GM18907 (cell line): ENCODE measurements around the gene INTS3.
"Not testable (repeated sequence)": the region's sequence is repeated elsewhere in the genome, so short reads cannot be mapped to it uniquely, and the experiment has no call there.

Source experiments
- ATAC-seq: cut with Tn5 transposase; IDR thresholded peaks from one replicate; pipeline ENCODE4 v1.9.1; 2021; ENCODE audit warnings: mild to moderate bottlenecking, moderate library complexity; ENCODE audit not compliant: unreplicated experiment

The INTS3 gene

GRCh38 chr1:153698923-153699714, 28.7 kb upstream of the INTS3 start:
- ATAC-seq = no peak

- no peak for ATAC-seq
Observed at GRCh38 chr1:153699768-153700167, 28.1 kb upstream of the INTS3 start.

DNA sequence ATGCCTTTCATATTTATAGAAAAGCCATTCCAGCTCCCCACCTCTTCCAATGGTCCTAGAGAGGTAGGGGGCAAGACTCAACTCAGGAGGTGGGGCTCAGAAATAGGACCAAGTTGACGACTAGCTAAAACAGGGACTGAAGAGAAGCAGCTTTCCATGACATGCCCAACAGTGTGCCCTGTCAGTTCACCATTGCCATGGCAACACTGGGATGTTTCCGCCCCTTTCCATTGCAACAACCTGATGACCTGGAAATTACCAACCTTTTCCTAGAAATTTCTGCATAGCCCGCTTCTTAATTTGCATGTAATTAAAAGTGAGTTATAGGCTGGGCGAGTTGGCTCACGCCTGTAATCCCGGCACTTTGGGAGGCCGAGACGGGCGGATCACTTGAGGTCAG, 22.4 kb upstream of the INTS3 start:
- no peak for ATAC-seq

GRCh38 chr1:153711026-153711425, 16.8 kb upstream of the INTS3 start:
- no peak for ATAC-seq

- not testable (repeated sequence) for ATAC-seq
Observed at GRCh38 chr1:153716211-153716610, 11.6 kb upstream of the INTS3 start.

DNA sequence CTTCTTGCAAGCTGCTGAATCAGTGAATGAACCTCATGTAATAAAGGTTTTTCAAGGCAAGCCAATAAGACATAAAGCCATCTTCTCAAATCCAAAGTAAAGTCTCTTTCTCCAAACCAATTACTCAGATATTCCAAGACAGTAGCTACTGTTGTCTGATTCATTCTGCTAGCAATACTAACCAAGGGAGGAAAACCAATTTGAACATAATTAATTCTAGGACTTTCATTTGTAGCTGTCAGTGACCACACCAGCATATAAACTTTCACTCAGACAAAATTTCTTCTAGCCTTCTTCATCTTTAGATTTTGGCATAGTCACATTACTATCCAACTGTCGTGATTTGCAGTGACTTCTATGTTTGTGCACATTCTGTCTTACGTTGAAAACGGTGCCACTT, 10.5 kb upstream of the INTS3 start:
- ATAC-seq = no peak

- ATAC-seq = no peak
Observed at GRCh38 chr1:153723687-153724086, 4.2 kb upstream of the INTS3 start.

GRCh38 chr1:153724634-153725033, 3.2 kb upstream of the INTS3 start:
- ATAC-seq = not testable (repeated sequence)

GRCh38 chr1:153728305-153729066, 636 bp downstream of the INTS3 start:
- ATAC-seq = no peak

- ATAC-seq = no peak
Observed at GRCh38 chr1:153730468-153730988, 2.7 kb downstream of the INTS3 start.

DNA sequence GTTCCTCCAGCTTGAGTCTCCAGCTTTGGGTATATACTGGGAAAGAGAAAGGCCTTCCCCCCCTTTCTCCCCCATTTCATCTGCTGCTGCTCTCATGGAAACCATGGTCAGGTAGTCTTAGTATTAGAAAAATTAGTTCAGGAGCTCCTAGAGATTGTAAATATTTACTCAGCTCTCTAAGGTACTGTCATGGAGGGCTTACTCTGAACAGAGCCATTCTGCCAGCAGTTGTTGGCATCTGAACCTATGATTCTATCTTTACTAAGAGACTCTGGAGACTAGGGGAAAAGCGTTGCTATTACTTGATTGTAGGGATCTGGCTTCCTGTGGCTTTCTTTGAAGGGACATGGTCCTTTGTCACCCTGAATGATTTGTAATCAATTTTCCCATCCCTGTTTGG, 6.1 kb downstream of the INTS3 start:
- no peak for ATAC-seq

DNA sequence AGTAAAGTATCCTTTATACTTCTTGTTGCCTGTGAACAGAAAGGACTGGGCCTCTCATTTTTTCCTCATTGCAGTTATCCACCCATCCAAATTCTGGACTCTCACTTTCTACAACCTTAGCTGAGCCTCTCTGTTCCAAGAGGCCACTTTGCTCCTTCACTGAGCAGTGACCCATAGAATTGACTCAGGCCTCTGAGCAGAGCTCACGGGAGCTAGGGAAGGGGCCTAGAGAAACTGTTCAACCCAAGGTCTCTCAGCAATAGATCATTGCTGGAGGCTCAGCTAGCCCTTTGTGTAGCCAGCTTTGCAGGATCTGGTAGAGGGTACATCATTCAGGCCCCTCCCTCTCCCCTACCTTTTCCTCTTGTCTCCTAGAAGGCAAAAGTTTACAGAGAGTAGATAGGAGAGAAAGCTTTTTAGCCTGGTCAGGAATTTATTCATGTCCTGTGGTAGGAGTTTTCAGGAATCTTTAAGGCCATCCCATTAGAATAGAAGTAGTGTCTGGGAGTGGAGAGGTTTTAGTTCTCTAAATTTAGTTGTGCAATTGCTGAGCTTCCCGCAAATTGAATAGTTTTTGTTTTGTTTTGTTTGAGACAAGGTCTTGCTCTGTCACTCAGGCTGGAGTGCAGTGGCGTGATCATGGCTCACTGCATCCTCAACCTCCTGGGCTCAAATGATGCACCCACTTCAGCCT, 6.7 kb downstream of the INTS3 start:
- no peak for ATAC-seq

GRCh38 chr1:153735090-153735420, 7.2 kb downstream of the INTS3 start:
- no peak for ATAC-seq

- ATAC-seq = no peak
Observed at GRCh38 chr1:153741986-153742385, 14.1 kb downstream of the INTS3 start.

GRCh38 chr1:153742411-153743142, 14.7 kb downstream of the INTS3 start:
- peak; percentile 79 for ATAC-seq

GRCh38 chr1:153745417-153745816, 17.6 kb downstream of the INTS3 start:
- no peak for ATAC-seq

- no peak for ATAC-seq
Observed at GRCh38 chr1:153746174-153746573, 18.3 kb downstream of the INTS3 start.

- no peak for ATAC-seq
Observed at GRCh38 chr1:153748903-153749302, 21.1 kb downstream of the INTS3 start.

DNA sequence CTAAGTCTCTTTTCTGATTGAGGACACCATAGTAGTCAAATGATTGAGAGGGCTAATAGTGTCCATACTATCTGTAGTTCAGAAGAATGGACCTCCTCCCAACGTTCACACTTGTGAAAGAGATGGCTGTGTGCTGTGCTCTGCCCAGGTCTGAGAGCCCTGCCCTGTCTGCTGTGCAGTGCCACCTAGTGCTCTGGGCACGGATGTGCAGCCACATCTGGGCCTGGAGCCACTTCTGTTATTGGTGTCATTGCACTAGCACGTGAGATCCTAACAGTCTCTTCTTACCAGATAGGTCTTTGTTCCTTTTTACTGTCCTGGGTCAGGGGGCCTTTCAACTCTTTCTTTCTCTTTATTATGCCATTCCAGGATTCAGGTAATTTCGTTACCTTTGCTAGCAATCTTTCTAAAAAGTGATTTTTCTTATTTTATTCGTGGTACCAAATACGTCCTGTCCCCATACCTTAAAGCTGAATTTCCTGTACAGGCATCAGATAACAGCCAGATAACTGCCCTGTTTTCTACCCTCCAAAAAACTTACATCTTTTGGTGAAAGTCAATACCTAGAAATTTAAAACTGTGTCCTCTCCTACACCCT, 21.7 kb downstream of the INTS3 start:
- peak; percentile 83 for ATAC-seq
